Activated CD4-positive, alpha-beta T cell treated with anti-CD3 and anti-CD28 coated beads, Interleukin-2, amount 10 ng/mL, durations not matched to agents 24 days and 14 days (primary cell): ENCODE measurements around the gene BRWD1. TPM values are rescaled to one million over a fixed set of nuclear protein-coding genes. Genes with fewer than 3 reads are reported as not detected.
A peak's percentile ranks its signal among the peaks of the same experiment; 100 is the strongest.

Experiments
- DNase-seq: peaks from one replicate; pipeline ENCODE4 v3.0.0; 2022
- H3K27ac Mint-ChIP-seq: one replicate; pipeline ENCODE4 v1.8.0; 2022; ENCODE audit warnings: mild to moderate bottlenecking, mixed read lengths
- H3K27me3 Mint-ChIP-seq: one replicate; pipeline ENCODE4 v1.8.0; 2022; ENCODE audit warnings: mixed read lengths
- H3K36me3 Mint-ChIP-seq: one replicate; pipeline ENCODE4 v1.8.0; 2022; ENCODE audit warnings: low read depth, mild to moderate bottlenecking, mixed read lengths
- H3K4me1 Mint-ChIP-seq: one replicate; pipeline ENCODE4 v1.8.0; 2021; ENCODE audit warnings: mixed read lengths
- H3K4me3 Mint-ChIP-seq: one replicate; pipeline ENCODE4 v1.8.0; 2022; ENCODE audit warnings: mild to moderate bottlenecking, moderate library complexity, mixed read lengths
- H3K9me3 Mint-ChIP-seq: one replicate; pipeline ENCODE4 v1.8.0; 2021; ENCODE audit warnings: mixed read lengths
- intact Hi-C: fragments of 100-400 bp; cut with micrococcal nuclease; formaldehyde crosslinking; loops from one replicate; pipeline ENCODE4 v1.15.1; 2023
- total RNA-seq: library from RNA; stranded (reverse); gene quantifications from 2 replicates; pipeline ENCODE4 v1.2.3, GENCODE V29; 2022

The BRWD1 gene
- total RNA-seq = 29.7 and 31.9 TPM in 2 replicates

DNA sequence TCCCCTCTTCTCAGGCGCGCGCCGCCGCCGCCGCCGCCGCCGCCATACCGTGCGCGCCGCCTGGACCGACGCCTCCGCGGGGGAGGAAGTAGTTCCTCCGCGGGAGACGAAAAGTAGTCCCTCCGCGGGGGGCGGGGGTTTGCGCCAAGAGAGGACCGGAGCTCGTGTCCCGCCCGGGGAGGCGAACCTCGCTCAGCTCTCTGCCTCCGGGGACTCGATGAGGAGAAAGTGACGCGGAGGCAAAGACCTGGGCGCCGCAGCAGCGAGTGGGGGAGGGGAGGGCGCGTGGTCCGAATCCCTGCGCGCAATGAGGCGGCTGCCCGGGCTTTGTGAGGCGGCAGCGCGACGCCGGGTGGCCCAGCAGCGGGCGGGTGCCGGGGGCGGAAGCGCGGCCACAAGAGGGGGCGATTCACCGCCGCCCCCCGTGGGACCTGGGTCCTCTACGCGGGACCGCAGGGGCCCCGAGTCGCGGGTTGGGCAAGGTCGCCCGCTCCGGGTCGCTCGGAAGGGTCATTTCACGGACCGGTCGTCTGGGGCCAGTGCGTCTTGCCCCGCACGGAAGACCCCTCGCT lies at the start of gene BRWD1:
Gene BRWD1 (minus strand): TSS at position 62 of the 572 bp plus-strand sequence. CDS start 141 bp downstream, outside the sequence.
- H3K9me3 Mint-ChIP-seq = no peaks in the 10 kb centered on the region
- peak within 1 kb of the TSS; percentile 97 for H3K4me3 Mint-ChIP-seq
- intact Hi-C loops = loop anchor here (1.0 to 5.0 kb wide), 5 partner anchors 67 to 546 kb away; partner anchors contain the start of genes LCA5L and PSMG1
- peaks cover 25% of the 10 kb centered on the region for H3K36me3 Mint-ChIP-seq
- H3K27ac Mint-ChIP-seq = peak within 1 kb of the TSS; percentile 98
- peaks cover 32% of the 10 kb centered on the region for H3K4me1 Mint-ChIP-seq
- no peaks in the 10 kb centered on the region for H3K27me3 Mint-ChIP-seq
- DNase-seq = peak; percentile 94

DNA sequence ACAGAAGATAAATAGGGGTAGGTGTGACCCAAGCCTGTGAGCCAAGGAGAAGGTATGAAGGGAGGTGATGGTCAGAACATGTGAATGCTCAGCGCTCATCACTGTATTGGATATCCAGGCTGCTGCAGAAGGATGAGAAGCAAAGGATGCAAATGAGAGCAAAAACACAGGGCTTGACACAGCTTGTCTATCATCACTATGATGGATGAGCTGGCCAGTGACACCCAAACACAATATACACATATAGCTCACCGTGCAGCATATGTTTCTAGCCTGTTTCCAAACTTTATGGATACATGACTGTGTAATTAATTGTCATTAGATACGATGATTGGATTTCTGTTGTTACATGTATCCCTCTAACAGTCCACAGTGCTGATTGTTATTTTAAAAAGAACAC lies 49.3 kb upstream of the BRWD1 start:
- H3K4me3 Mint-ChIP-seq = no peak overlapping the region
- DNase-seq = no peak

DNA sequence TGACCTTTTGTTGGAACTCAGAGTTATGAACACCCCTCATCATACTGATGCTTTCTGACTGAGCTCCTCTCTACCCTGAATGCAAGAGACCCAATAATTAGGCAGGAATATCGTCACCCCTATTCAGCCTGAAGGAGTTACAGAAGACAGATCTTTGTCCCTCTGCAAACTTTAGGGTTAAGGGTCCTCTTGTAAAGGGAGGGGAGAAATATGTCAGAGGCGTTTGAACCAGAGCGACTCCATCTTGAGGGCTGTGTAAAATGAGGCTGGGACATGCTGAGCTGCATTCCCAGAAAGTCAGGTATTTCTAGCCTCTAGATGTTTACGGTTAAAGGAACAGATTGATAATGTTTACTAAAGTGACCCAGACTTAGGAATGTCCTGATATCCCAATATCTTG lies 46.0 kb upstream of the BRWD1 start:
- Mint-ChIP-seq H3K4me3 (no peak overlapping the region), H3K4me1 (no peaks in the 10 kb centered on the region), H3K36me3 (no peaks in the 10 kb centered on the region), H3K27me3 (peaks cover 23% of the 10 kb centered on the region), H3K27ac (no peak overlapping the region), H3K9me3 (no peaks in the 10 kb centered on the region)
- intact Hi-C loops = no loop called here
- DNase-seq = no peak

More for the DNA sequence above, 49.3 kb upstream of the BRWD1 start:
- H3K27me3 Mint-ChIP-seq = peaks cover 11% of the 10 kb centered on the region
- no peaks in the 10 kb centered on the region for H3K9me3 Mint-ChIP-seq
- intact Hi-C loops = no loop called here
- H3K36me3 Mint-ChIP-seq = no peaks in the 10 kb centered on the region
- no peaks in the 10 kb centered on the region for H3K4me1 Mint-ChIP-seq
- H3K27ac Mint-ChIP-seq = no peak overlapping the region

DNA sequence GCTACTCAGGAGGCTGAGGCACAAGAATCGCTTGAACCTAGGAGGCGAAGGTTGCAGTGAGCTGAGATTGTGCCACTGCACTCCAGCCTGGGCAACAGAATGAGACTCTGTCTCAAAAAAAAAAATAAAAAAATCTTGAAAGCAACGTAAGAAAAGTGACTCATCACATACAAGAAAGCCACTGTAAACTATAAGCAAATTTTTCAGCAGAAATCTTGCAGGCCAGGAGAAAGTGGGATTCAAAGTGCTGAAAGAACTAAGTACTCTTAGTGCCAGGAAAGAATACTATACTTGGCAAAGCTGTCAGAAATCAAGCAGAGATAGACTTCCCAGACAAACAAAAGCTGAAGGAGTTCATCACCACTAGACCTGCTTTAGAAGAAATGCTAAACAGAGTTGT lies 39.9 kb upstream of the BRWD1 start:
- DNase-seq = no peak
- Mint-ChIP-seq H3K4me3 (no peak overlapping the region), H3K36me3 (peaks cover 2% of the 10 kb centered on the region), H3K4me1 (peaks cover 9% of the 10 kb centered on the region), H3K27me3 (peaks cover 21% of the 10 kb centered on the region), H3K27ac (no peak overlapping the region), H3K9me3 (no peaks in the 10 kb centered on the region)
- intact Hi-C loops = no loop called here

- no peak for DNase-seq
- Mint-ChIP-seq H3K4me1 (peaks cover 28% of the 10 kb centered on the region), H3K27ac (peak overlapping the region; percentile 99), H3K27me3 (peaks cover 10% of the 10 kb centered on the region), H3K4me3 (peak overlapping the region; percentile 99), H3K9me3 (no peaks in the 10 kb centered on the region), H3K36me3 (peaks cover 22% of the 10 kb centered on the region)
- intact Hi-C loops = no loop called here
Observed at GRCh38 chr21:39350094-39351005, 36.9 kb upstream of the BRWD1 start.

GRCh38 chr21:39349211-39350093 lies 36.0 kb upstream of the BRWD1 start:
- Mint-ChIP-seq H3K4me1 (peaks cover 33% of the 10 kb centered on the region), H3K9me3 (no peaks in the 10 kb centered on the region), H3K4me3 (peak overlapping the region; percentile 99), H3K36me3 (peaks cover 29% of the 10 kb centered on the region), H3K27ac (peak overlapping the region; percentile 99), H3K27me3 (peaks cover 4% of the 10 kb centered on the region)
- DNase-seq = peak; percentile 99
- intact Hi-C loops = loop anchor here (1.0 kb wide), 5 partner anchors 31 to 166 kb away; partner anchors contain the start of genes LCA5L and PSMG1

DNA sequence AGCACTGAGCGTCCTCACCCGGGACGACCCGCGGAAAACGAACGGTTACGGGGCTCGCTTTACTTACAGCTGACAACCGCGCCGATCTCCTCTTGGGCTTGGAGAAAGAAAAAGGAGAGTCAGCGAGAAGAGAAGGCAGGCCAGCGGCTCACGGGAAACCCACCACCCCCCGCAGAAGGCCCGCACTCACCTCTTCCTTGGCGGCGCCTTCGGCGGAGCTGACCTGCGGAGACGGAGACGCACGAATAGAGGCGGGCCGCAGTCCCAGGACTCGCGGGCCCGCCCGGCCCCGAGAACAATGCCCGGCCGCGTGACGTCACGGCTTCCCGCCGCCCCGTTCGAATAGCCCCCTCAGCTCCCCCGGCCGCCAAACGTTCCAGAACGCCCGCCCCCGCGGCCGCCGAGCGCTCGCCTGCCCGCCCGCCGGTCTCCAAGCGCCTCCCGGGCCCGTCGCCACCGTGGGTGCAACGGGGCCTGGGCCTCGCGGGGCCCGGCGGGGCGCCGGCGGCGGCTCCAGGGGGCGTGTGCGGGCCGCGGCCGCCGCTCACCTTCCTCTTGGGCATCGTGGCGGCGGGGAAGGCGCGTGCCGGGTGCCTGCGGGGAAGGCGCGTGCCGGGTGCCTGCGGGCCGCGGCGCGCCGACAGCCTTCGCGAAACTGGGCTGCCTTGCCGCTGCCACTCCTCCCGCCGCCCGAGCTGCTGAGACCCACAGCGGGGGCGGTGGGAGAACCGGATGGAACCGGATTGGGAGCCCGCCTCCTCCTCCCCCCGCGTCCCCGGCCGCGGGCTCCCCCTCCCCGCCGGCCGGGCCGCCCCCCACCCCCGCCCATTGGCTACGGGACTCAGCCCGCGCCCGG lies 35.2 kb upstream of the BRWD1 start, which contains the start of gene HMGN1:
Gene HMGN1 (minus strand): TSS at position 734 of the 856 bp plus-strand sequence. CDS start 171 bp downstream, at position 563.
- intact Hi-C loops = loop anchor here (1.0 kb wide), 5 partner anchors 32 to 165 kb away; partner anchors contain the start of genes LCA5L and PSMG1
- Mint-ChIP-seq H3K9me3 (no peaks in the 10 kb centered on the region), H3K27ac (peak within 1 kb of the TSS; percentile 99), H3K4me1 (peaks cover 33% of the 10 kb centered on the region), H3K4me3 (peak within 1 kb of the TSS; percentile 99), H3K27me3 (peaks cover 4% of the 10 kb centered on the region), H3K36me3 (peaks cover 32% of the 10 kb centered on the region)
- peak; percentile 96 for DNase-seq

- H3K4me1 Mint-ChIP-seq = peaks cover 37% of the 10 kb centered on the region
- peaks cover 38% of the 10 kb centered on the region for H3K36me3 Mint-ChIP-seq
- no peak for DNase-seq
- peaks cover 4% of the 10 kb centered on the region for H3K27me3 Mint-ChIP-seq
- H3K27ac Mint-ChIP-seq = peak overlapping the region; percentile 88
- intact Hi-C loops = no loop called here
- no peaks in the 10 kb centered on the region for H3K9me3 Mint-ChIP-seq
- peak overlapping the region; percentile 82 for H3K4me3 Mint-ChIP-seq
Observed at GRCh38 chr21:39348040-39348354, 34.6 kb upstream of the BRWD1 start.

- H3K27me3 Mint-ChIP-seq = peaks cover 2% of the 10 kb centered on the region
- H3K36me3 Mint-ChIP-seq = peaks cover 39% of the 10 kb centered on the region
- intact Hi-C loops = no loop called here
Observed at GRCh38 chr21:39347537-39347936, 34.1 kb upstream of the BRWD1 start.

GRCh38 chr21:39346671-39347331 lies 33.4 kb upstream of the BRWD1 start:
- no peak for DNase-seq
- peaks cover 44% of the 10 kb centered on the region for H3K36me3 Mint-ChIP-seq
- no peaks in the 10 kb centered on the region for H3K9me3 Mint-ChIP-seq
- H3K4me3 Mint-ChIP-seq = peak overlapping the region; percentile 83
- intact Hi-C loops = no loop called here
- H3K4me1 Mint-ChIP-seq = peaks cover 37% of the 10 kb centered on the region
- no peaks in the 10 kb centered on the region for H3K27me3 Mint-ChIP-seq
- peak overlapping the region; percentile 34 for H3K27ac Mint-ChIP-seq

More at GRCh38 chr21:39347537-39347936, 34.1 kb upstream of the BRWD1 start:
- Mint-ChIP-seq H3K27ac (peak overlapping the region; percentile 3), H3K4me1 (peaks cover 37% of the 10 kb centered on the region), H3K4me3 (peak overlapping the region; percentile 82), H3K9me3 (no peaks in the 10 kb centered on the region)
- no peak for DNase-seq

DNA sequence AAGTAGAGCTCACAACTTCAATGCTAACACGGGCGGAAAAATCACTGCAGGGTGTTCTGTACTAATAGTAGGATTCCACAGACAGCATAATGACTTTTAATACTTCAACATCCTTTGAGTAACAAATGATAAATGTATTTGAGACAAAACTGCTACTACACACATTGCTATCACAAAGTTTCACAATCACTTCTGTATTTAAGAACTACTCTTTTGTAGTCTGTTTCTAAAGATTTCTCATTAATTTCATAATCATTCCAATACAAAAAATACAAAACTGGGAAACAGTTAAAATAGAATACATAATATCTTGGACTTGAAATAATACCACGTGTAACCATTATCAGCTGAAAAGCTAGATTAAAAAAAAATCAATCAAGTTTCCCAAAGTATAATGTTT lies 32.8 kb upstream of the BRWD1 start:
- peaks cover 49% of the 10 kb centered on the region for H3K36me3 Mint-ChIP-seq
- H3K9me3 Mint-ChIP-seq = no peaks in the 10 kb centered on the region
- intact Hi-C loops = no loop called here
- peaks cover 37% of the 10 kb centered on the region for H3K4me1 Mint-ChIP-seq
- no peaks in the 10 kb centered on the region for H3K27me3 Mint-ChIP-seq
- no peak for DNase-seq
- H3K4me3 Mint-ChIP-seq = peak overlapping the region; percentile 83
- peak overlapping the region; percentile 34 for H3K27ac Mint-ChIP-seq

GRCh38 chr21:39345440-39345839 lies 32.0 kb upstream of the BRWD1 start:
- peaks cover 39% of the 10 kb centered on the region for H3K4me1 Mint-ChIP-seq
- intact Hi-C loops = no loop called here
- H3K9me3 Mint-ChIP-seq = no peaks in the 10 kb centered on the region
- peaks cover 56% of the 10 kb centered on the region for H3K36me3 Mint-ChIP-seq
- H3K27ac Mint-ChIP-seq = peak overlapping the region; percentile 16
- H3K4me3 Mint-ChIP-seq = peak overlapping the region; percentile 83
- DNase-seq = no peak
- no peaks in the 10 kb centered on the region for H3K27me3 Mint-ChIP-seq
